ENCODE results near the gene LRRC32. TPM values are rescaled to one million over a fixed set of nuclear protein-coding genes. Genes with fewer than 3 reads are reported as not detected.

Gene LRRC32
- total and polyA plus RNA-seq, 9 of the 15 experiments (the other 6 are each of a cell fraction or from before 2014, with no cell fraction given) = 0.10 to 0.50 (median 0.19) TPM; not detected in 5

GRCh38 chr11:76683161-76684095, 12.9 kb upstream of the LRRC32 start:
- CTCF ChIA-PET (ENCODE audit: low intra/inter-chr PET ratio) = no interaction called here
- in situ Hi-C loops (cut with MboI) = no loop called here
- TF ChIP-seq ZBTB8A (IDR thresholded peaks at IDR 0.05; ENCODE audit: partially characterized antibody) (no peak), C11orf30 (IDR thresholded peaks at IDR 0.05; ENCODE audit: low read depth) (peak; percentile 54; the same call in 1 of the 2 replicates), CBX1 (IDR thresholded peaks at IDR 0.05; ENCODE audit: low read depth) (no peak), FOXK1 (CRISPR knock-in tag; IDR thresholded peaks at IDR 0.05; ENCODE audit: borderline replicate concordance) (no peak), MAFG (tag; conservative IDR thresholded peaks at IDR 0.05) (peak; percentile 33; the same call in 1 of the 2 replicates), HINFP (tag; conservative IDR thresholded peaks at IDR 0.05; ENCODE audit: low read depth) (no peak), EGR1 (conservative IDR thresholded peaks at IDR 0.05) (0 out of 2 replicates have a peak, but pooled peaks have one; percentile 18), ARID3A (IDR thresholded peaks at IDR 0.05; ENCODE audit: borderline replicate concordance, low read depth, low read length) (no peak), CREM (IDR thresholded peaks at IDR 0.05; ENCODE audit: low read depth) (0 out of 2 replicates have a peak, but pooled peaks have one; percentile 16), RBM15 (IDR thresholded peaks at IDR 0.05; ENCODE audit: insufficient read depth, low read length) (no peak), ZNF316 (IDR thresholded peaks at IDR 0.05) (peak; percentile 49)

More at GRCh38 chr11:76683161-76684095, 12.9 kb upstream of the LRRC32 start:
- Histone ChIP-seq H3K9ac (ENCODE audit: insufficient read depth in 1 of 2, low read depth in 2 of 2, low read length in 2 of 2) (no peak overlapping the region), H3K4me1 (replicated peaks in 1 of 2; ENCODE audit: control insufficient read depth in 2 of 2, insufficient read depth in 2 of 2, low read length in 2 of 2) (peaks cover 0 to 18% of the 10 kb centered on the region in 2 experiments; a peak in 2 of 5 replicates), H3K27ac (ENCODE audit: extremely low read depth, low read depth, low read length) (no peak overlapping the region), H3K9me3 (replicated peaks; ENCODE audit: control insufficient read depth, insufficient read depth, low read depth, low read length) (no peaks in the 10 kb centered on the region), H3K79me2 (ENCODE audit: control insufficient read depth, insufficient read depth, low read length) (no peaks in the 10 kb centered on the region), H3K9me1 (ENCODE audit: control insufficient read depth, insufficient read depth, low read length) (no peaks in the 10 kb centered on the region), H4K20me1 (replicated peaks; ENCODE audit: control insufficient read depth, insufficient read depth, low read length) (no peaks in the 10 kb centered on the region), H3K4me3 (no peak overlapping the region), H3K4me2 (ENCODE audit: insufficient read depth, low read length) (no peak overlapping the region), H2AFZ (ENCODE audit: low read depth, low read length) (no peak overlapping the region), H3K27me3 (ENCODE audit: control insufficient read depth in 2 of 2, insufficient read depth in 2 of 2, low read length in 2 of 2) (peaks cover 3 to 33% of the 10 kb centered on the region in 2 experiments; a peak in 4 of 5 replicates), H3K36me3 (ENCODE audit: control insufficient read depth, insufficient read depth, low read length) (no peaks in the 10 kb centered on the region)
- 17% methylated on average over 7 of the region's 7 CpGs for WGBS (ENCODE audit: insufficient coverage, low coverage, missing lambda C conversion rate)
- POLR2A ChIA-PET = no interaction called here
- ATAC-seq (no peak), DNase-seq (ENCODE audit: extremely low read depth in 1 of 4, low spot score in 3 of 4) (no peak), FAIRE-seq (no peak)
- intact Hi-C loops (cut with micrococcal nuclease) = loop anchor here (5.0 to 10.0 kb wide), 2 partner anchors 106 to 479 kb away; partner anchors contain the start of gene WNT11
- no TSS peak for BruUV-seq (replicated peaks)
